HCEC 1CT (cell line): ENCODE measurements around the gene COL9A3.
"Not testable (repeated sequence)": the region's sequence is repeated elsewhere in the genome, so short reads cannot be mapped to it uniquely, and the experiment has no call there.

Experiments used
- DNase-seq: peaks from one replicate; pipeline ENCODE4 v3.0.0-alpha.2; 2017

Gene COL9A3

GRCh38 chr20:62838128-62838891 lies 21.5 kb downstream of the COL9A3 start:
- DNase-seq = no peak

GRCh38 chr20:62839261-62839660 lies 22.4 kb downstream of the COL9A3 start:
- DNase-seq = no peak

GRCh38 chr20:62839816-62840215 lies 23.0 kb downstream of the COL9A3 start:
- no peak for DNase-seq

- DNase-seq = no peak
These were observed 23.7 kb downstream of the COL9A3 start for GRCh38 chr20:62840244-62841197.

- DNase-seq = no peak
These were observed 24.9 kb downstream of the COL9A3 start for GRCh38 chr20:62841705-62842212.

GRCh38 chr20:62843656-62844055 lies 26.8 kb downstream of the COL9A3 start:
- DNase-seq = no peak

- DNase-seq = no peak
These were observed 27.3 kb downstream of the COL9A3 start for GRCh38 chr20:62844182-62844581.

GRCh38 chr20:62845416-62846160 lies 28.7 kb downstream of the COL9A3 start:
- DNase-seq = no peak

GRCh38 chr20:62846166-62846890 lies 29.5 kb downstream of the COL9A3 start:
- DNase-seq = no peak

GRCh38 chr20:62848917-62849316 lies 32.1 kb downstream of the COL9A3 start:
- not testable (repeated sequence) for DNase-seq

GRCh38 chr20:62849431-62849830 lies 32.6 kb downstream of the COL9A3 start:
- DNase-seq = no peak

- DNase-seq = no peak
These were observed 33.6 kb downstream of the COL9A3 start for GRCh38 chr20:62850333-62850974.

- DNase-seq = no peak
These were observed 35.3 kb downstream of the COL9A3 start for GRCh38 chr20:62852196-62852595.

GRCh38 chr20:62852841-62853240 lies 36.0 kb downstream of the COL9A3 start:
- DNase-seq = no peak

GRCh38 chr20:62853304-62853703 lies 36.5 kb downstream of the COL9A3 start:
- not testable (repeated sequence) for DNase-seq

GRCh38 chr20:62854121-62854520 lies 37.3 kb downstream of the COL9A3 start:
- DNase-seq = no peak

- DNase-seq = no peak
These were observed 38.3 kb downstream of the COL9A3 start for GRCh38 chr20:62855120-62855519.

- DNase-seq = no peak
These were observed 40.2 kb downstream of the COL9A3 start for GRCh38 chr20:62856931-62857619.

- DNase-seq = no peak
These were observed 41.4 kb downstream of the COL9A3 start for GRCh38 chr20:62858058-62858830.

- no peak for DNase-seq
These were observed 42.9 kb downstream of the COL9A3 start for GRCh38 chr20:62859721-62860120.
